HG02610 (cell line): Measurements from ENCODE around the gene FAM131A.

Experiments used
- ATAC-seq: cut with Tn5 transposase; IDR thresholded peaks from one replicate; pipeline ENCODE4 v1.9.1; 2021; ENCODE audit warnings: mild to moderate bottlenecking, moderate library complexity; ENCODE audit not compliant: unreplicated experiment

The FAM131A gene

DNA sequence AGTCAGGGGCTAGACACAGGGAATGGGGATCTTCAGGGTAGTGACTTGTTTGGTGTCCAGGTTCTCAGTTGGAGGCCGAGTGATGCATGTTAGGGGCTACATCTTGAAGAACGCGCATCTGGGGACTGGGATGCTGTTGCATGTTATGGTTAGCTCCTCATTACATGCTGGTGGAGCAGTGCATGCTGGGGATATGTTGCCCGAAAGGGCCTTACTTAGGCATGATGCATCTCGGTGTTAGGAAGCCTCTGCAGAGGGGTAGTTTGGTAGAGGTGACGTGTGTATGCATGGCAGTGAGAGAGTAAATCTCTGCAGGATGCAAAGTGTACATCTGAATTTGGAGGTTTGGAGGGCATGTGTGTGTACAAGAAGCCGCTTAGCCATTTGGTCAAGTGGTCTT is 20.6 kb upstream of the FAM131A start:
- no peak for ATAC-seq

DNA sequence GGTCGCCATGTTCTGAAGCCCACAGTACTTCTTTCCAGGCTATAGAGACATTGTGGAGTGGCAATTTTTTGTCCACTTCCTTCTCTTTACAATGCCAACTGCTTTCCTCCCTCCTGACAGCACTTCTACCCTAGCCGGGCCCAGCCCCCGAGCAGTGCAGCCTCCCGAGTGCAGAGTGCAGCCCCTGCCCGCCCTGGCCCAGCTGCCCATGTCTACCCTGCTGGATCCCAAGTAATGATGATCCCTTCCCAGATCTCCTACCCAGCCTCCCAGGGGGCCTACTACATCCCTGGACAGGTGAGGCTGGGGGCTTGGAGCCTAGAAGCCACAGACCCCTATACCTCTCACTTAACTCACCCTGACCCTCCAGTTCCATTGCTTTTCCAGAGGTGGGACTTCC is 20.2 kb upstream of the FAM131A start:
- no peak for ATAC-seq

DNA sequence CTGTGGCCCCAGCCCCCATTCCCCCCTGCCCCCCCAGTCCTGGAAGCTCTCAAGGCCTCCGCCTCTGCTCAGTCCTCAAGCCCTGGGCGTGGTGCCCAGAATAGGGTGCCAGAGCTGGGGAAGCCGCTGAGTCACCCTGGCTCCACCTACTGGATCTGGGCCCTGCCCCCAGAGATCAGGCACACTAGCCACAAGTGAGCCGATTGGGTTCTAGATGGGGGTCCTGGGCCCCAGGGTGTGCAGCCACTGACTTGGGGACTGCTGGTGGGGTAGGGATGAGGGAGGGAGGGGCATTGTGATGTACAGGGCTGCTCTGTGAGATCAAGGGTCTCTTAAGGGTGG is 17.3 kb upstream of the FAM131A start:
- no peak for ATAC-seq

DNA sequence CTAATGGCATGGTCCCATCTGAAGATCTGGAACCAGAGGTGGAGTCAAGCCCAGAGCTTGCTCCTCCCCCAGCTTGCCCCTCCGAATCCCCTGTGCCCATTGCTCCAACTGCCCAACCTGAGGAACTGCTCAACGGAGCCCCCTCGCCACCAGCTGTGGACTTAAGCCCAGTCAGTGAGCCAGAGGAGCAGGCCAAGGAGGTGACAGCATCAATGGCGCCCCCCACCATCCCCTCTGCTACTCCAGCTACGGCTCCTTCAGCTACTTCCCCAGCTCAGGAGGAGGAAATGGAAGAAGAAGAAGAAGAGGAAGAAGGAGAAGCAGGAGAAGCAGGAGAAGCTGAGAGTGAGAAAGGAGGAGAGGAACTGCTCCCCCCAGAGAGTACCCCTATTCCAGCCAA is 15.7 kb upstream of the FAM131A start:
- no peak for ATAC-seq

DNA sequence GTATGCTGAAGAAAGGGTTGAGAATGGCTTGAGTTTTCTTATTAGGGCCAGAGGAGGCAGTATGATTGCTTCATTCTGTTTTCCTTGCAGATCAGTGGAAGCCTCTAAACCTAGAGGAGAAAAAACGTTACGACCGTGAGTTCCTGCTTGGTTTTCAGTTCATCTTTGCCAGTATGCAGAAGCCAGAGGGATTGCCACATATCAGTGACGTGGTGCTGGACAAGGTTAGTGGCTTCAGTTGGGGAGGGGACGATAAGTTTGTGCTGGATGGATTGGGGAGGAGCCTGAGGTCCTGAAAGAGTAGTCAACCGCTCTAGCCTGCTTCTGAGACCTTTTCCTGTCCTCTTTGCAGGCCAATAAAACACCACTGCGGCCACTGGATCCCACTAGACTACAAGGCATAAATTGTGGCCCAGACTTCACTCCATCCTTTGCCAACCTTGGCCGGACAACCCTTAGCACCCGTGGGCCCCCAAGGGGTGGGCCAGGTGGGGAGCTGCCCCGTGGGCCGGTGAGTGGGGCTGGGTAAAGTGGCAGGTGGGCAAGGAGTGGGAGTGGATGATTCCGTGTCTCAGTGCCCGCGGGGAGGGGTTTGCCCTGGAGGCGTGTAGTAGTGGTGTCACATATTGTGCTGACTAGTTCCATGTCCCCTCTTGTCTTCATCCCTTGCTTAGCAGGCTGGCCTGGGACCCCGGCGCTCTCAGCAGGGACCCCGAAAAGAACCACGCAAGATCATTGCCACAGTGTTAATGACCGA is 14.5 kb upstream of the FAM131A start:
- ATAC-seq: no peak

DNA sequence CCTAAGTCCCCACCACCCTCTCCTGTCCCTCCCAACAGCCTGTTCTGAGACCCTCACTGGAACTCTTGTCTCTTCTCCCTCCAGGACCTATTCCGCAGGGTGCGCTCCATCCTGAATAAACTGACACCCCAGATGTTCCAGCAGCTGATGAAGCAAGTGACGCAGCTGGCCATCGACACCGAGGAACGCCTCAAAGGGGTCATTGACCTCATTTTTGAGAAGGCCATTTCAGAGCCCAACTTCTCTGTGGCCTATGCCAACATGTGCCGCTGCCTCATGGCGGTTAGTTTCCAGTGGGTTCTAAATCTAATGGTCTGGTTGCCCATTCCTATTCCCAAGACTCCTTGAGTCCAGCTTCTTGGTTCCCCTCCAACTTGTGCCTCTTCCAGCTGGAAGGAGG is 13.7 kb upstream of the FAM131A start:
- no peak for ATAC-seq

DNA sequence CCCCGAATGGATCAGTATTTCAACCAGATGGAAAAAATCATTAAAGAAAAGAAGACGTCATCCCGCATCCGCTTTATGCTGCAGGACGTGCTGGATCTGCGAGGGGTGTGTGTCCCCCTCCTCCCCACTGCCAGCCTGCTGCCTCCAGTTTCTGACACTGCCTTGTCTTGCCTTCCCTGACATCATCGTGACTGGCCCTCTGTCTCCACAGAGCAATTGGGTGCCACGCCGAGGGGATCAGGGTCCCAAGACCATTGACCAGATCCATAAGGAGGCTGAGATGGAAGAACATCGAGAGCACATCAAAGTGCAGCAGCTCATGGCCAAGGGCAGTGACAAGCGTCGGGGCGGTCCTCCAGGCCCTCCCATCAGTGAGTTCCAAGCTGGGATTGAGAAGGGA is 12.1 kb upstream of the FAM131A start:
- ATAC-seq: no peak

DNA sequence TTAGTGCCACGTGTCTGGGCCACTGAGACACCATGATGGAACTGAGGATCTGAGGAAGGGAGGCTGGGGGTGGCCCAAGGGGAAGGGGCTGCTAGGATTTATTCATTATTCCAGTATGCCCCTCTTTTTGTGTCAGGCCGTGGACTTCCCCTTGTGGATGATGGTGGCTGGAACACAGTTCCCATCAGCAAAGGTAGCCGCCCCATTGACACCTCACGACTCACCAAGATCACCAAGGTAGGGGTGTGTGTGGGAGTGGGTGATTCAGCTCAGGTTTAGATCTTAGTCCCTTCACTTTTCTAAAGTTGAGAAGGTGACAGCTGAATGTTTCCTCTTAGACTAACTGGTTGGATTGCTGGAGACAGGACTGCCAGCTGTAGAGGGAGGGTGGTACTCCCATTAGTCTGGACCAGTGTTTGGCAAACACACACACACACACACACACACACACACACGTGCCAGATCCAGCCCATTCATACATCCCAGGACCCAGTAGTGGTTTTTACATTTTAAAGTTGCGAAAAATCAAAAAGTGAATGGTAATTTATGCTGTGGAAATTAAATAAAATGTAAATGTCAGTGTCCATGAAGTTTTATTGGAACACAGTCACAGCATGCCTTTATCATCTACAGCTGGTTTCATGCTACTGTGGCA is 11.6 kb upstream of the FAM131A start:
- no peak for ATAC-seq

DNA sequence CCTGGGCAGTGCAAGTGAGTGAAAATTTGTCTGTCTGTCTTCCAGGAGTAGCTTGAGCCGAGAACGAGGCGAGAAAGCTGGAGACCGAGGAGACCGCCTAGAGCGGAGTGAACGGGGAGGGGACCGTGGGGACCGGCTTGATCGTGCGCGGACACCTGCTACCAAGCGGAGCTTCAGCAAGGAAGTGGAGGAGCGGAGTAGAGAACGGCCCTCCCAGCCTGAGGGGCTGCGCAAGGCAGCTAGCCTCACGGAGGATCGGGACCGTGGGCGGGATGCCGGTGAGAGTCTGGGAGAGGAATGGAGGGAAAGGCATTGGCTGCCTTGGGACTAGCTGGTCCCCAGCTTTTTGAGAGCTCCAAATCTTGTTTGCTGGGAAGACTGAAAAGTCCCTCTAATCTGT is 10.2 kb upstream of the FAM131A start:
- no peak for ATAC-seq

DNA sequence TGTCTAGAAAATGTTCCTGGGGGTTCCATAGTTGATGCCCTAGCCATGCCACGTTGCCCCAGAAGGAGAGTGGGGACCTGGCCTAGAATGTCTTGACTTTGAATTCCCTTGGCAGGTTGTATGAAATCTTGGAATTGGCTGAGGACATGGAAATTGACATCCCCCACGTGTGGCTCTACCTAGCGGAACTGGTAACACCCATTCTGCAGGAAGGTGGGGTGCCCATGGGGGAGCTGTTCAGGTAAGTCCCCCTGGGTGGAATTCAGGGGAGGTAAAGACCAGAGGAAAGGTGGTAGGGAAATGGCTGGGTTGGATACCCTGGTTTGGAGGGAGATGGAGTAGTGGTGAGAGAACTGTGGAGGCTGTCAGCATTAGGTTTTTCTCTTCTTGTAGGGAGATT is 8.9 kb upstream of the FAM131A start:
- no peak for ATAC-seq

DNA sequence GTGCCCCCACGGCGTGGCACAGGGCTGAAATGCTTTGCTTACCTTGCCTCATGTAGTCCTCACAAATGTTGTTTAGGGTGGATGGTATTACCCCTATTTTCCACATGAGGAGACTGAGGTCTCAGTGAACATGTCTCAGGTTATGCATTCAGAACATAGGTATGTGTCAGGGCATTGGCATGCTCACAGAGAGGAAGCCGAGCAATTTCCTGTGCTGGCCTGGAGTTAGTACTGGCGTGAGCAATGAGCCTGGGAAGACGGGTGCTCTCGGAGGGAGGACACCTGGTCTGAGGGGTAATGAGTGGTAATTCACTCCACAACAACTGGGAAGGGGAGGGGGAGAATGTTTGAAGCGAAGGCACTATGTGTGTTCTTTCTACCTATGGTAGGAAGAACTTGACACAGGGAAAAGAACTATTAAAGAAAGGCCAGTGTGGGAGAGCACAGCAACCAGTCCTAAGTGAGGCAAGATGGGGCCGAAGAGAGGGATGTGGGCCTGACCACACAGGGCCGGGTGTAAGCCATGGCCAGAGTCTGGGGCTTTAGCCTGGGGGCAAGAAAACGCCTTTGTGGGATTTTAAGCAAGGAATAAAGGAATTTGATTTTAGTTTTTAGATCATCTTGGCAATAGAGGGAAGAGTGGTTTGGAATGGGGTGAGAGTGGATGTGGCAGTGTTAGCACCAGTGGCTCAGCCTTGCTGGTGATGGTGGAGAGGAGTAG is 4.9 kb upstream of the FAM131A start:
- ATAC-seq: no peak

DNA sequence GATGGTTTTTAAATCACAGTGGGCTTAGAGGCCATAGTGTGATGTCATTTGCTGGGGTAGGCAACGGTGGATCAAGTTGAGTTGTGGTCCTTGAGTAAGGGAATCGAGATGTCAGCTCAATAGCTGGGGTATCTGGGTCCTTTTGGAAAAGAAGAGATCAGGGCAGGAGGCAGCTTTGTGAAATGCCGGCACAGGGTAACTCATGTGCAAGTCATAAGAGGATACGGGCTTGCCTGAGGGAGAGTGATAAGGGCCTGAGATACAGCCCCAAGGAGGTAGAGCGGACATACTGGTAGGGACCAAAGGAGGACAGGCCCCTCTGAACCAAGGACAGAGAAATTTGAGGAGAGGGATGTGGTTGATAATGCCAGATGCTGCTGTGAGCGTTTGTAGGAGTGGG is 4.2 kb upstream of the FAM131A start:
- no peak for ATAC-seq

GRCh38 chr3:184333700-184334099 is 3.7 kb upstream of the FAM131A start:
- ATAC-seq: no peak

- ATAC-seq: no peak
Observed at GRCh38 chr3:184334470-184335158, 2.8 kb upstream of the FAM131A start.

- ATAC-seq: no peak
Observed at GRCh38 chr3:184335291-184335660, 2.1 kb upstream of the FAM131A start.

GRCh38 chr3:184335661-184336546 is 1.5 kb upstream of the FAM131A start:
- peak; percentile 69 for ATAC-seq

- no peak for ATAC-seq
Observed at GRCh38 chr3:184336547-184337398, 627 bp upstream of the FAM131A start.

GRCh38 chr3:184337981-184338380 is 581 bp downstream of the FAM131A start:
- ATAC-seq: no peak

DNA sequence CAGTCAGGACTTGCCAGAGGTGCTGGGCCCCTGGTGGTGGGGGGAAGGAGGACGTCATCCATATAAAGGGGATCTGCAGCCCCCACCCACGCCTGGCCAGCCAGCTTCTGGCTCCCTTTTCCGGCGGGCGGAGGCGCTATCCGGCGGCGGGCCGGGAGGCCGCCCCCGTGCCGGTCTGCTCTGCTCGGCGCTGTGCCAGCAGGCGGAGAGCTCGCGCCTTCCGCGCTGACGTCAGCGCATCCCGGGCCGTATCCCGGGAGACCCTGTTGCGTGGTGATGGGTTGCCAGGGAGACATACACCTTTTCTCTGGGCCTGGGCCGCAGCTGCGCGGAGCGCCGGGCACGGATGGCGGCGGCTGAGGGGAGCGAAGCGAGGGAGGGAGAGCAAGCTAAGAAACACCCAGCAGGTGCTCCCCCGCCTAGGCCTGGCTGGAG is 1.1 kb downstream of the FAM131A start:
- no peak for ATAC-seq

GRCh38 chr3:184339001-184339400 is 1.6 kb downstream of the FAM131A start:
- no peak for ATAC-seq
